GM21717 (cell line): ENCODE results near the gene CSMD2.
A peak's percentile ranks its signal among the peaks of the same experiment; 100 is the strongest.

Experiments
- ATAC-seq: cut with Tn5 transposase; IDR thresholded peaks from one replicate; pipeline ENCODE4 v1.9.1; 2021; ENCODE audit warnings: mild to moderate bottlenecking, moderate library complexity; ENCODE audit not compliant: unreplicated experiment

Gene CSMD2

DNA sequence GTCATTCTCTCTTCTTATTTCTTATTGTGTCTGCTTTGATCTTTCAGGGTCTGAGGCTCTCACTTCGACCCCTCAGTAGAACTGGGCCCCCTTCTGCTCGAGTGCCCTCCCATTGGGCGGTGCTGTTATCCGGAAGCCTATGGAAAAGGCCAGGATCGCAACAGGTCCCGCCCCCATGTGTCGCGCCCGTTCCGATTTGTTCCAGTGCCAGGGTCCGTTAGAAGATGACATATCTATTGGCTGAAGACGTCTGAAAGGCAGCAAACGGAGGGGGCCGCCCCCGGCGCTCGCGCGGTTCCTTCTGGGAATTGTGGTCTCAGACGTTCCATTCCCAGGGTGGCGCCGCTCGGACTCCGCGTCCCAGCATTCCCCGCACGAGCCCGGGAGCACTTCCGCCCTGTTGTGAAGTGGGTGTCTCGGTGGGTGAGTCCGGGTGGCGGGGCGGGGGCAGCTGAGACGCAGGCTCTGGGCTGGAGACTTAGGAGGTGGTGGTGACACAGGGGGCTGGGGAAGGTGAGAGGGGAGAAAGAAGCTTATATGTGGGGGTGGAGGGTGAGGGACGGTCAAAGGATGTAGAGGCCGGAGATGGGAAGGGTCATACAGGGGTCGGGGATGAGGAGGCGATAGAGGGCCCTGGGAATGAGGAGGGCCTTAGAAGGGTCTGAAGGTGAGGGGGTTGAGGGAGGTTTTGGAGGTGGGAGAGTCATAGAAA, 692.6 kb downstream of the CSMD2 start, which contains the start of gene ZSCAN20:
Gene ZSCAN20, plus strand, starts transcription at position 377 of the 712 bp plus-strand sequence. CDS start 6,644 bp downstream, outside the sequence.
- peak; percentile 95 for ATAC-seq

DNA sequence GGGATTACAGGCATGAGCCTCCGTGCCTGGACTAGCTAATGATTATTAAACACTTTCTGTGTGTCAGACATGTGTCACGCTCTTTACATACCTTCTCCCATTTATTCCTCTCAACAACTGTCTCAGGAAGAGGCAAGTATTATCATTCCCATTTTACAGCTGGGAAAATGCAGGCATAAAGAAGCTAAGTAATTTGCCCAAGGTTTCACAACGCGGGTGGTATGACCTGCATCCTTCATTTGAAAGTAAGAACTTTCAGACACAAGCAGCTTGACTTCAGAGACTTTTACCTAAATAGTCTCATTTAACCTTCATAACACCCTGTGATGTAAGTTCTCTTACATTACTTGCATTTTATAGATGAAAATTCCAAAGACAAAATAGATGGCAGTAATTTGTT, 693.6 kb downstream of the CSMD2 start:
- ATAC-seq, result no peak

DNA sequence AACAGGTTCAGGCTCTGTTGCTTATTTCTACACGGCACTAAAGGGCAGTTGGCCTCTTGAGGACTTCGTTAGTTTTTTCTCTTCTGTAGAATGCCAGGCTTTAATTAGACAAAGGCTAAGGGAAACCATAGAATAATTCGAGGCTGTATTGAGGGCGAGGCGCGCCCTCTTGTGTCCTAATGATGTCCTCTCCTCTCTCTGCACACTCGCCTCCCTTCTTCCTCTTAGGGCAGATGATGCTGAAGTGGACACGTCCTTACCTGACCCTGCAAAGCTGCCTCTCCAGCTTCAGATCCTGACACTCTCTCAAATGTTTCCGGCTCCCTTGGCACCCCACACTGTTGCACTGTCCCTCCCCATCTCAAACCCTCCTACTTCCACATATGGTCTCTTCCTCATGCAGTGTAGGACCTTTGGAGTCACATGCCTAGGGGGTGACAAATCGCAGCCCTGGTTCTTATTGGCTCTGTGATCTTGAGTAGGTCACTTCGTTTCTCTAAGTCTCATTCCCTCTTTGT, 694.5 kb downstream of the CSMD2 start:
- ATAC-seq, result peak; percentile 50

DNA sequence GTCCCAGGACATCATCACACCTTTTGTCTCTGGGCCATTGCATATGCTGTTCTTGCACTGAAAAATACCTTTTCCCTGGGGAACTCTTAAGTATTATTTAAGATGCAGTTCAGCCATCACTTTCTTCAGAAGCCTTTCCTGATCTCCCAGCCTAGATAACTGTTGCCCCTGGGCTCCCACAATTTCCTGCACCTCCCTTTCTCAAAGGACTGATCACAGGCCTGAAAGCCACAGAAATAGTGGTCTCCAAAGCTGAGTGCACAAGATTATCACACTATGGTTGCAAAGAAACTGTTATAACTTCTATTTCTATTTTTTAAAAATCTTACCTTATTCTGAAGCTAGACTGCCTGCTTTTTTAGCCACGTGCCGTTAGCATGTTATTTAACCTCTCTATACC, 695.3 kb downstream of the CSMD2 start:
- no peak for ATAC-seq

DNA sequence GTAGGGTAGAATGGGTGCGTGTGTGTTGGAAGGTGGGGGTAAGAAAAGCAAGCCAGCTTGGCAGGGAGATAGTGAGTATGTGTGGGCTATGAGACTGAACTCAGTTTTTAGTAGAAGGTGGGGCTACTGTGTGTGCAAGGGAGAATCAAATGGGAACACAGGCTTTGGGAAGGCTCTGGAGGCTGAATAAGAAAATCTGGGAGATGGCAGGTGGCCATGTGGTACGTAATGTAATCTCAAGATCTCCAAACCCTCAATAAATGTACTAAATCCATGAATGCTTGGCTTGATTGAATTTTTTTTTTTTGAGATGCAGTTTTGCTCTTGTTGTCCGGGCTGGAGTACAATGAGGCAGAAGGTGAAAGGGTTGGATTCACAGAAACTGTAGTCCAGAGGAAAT, 696.1 kb downstream of the CSMD2 start:
- ATAC-seq, result no peak

DNA sequence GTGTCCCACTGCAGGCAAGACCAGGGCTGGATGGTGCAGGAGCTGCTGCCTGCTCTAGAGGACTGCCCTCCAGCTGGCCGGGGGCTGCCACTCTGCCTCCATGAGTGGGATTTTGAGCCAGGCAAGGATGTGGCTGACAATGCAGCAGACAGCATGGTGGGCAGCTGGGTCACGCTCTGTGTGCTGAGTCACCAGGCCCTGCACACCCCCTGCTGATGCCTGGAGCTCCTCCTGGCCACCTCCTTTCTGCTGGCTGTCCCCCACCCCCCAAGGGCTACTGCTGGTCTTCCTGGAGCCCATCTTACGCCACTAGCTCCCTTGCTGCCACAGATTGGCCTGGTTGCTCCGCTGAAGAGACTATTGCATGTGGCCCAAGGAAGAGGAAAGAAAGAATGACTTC, 696.5 kb downstream of the CSMD2 start:
- ATAC-seq, result no peak

DNA sequence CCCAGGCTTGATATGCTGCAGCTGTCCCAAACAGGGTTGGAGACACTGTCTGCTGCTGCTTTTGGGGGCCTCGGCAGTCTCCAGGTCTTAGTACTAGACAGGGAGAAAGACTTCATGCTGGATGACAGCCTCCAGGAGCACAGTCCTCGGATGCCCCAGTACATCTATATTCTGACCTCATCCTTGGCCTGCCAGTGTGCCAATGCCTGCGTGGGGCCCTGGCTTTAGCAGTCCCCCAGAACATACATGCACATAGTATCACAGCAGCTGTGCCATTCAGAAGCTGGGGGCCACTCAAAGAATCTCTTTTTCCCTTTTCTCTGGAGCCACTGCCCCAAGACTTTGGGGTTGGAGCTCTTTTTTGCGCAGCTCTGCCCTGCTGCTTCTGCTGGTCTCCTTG, 697.0 kb downstream of the CSMD2 start:
- no peak for ATAC-seq

DNA sequence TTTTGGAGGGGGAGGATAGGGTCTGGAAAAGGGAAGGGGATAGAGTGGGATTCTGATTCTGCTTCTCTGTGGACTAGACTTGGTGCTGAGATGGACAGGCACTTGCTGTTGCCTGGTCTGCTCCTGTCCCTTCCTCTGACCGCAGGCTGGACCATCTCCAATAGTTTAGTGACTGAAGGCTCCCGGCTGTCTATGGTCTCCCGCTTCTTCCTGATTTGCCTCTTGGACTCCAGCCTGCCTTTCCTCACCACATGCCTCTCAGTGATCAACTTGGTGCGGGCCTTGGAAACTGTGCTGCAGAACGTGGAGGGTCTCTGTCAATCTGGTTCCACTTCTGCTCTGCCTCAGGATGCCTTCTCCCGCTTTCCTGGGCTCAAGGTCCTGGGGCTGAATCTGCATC, 698.9 kb downstream of the CSMD2 start:
- no peak for ATAC-seq

DNA sequence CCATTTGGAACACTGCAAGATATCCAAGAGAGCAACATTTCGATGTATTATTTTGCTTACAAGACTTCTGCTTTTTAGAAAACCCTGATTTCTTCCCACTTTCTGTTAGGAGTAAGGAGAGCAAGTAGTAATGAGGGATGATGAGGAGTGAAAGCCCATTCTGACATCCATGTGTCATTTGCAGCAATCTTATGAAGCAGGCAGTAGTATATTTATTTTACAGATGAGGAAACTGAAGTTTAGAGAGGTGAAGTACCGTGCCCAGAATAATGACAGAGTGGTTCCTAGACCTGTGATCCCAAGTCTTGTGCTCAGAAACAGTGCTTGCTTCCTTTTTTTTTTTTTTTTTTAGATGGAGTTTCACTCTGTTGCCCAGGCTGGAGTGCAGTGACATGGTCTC, 699.7 kb downstream of the CSMD2 start:
- ATAC-seq, result no peak

DNA sequence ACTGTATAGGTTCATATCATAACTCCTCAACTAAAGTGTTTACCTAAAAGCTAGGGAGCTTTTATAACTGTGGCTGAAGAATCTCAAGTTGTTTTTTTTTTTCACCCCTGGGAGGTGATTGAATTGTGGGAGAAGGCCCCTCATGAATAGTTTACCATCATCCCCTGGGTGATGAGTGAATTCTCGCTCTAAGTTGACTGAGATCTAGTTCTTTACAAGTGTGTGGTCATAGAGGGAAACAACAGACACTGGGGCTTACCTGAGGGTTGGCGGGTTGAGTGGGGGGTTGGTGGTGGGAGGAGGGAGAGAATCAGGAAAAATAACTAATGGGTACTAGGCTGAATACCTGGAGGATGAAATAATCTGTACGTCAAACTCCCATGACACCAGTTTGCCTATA, 700.5 kb downstream of the CSMD2 start:
- no peak for ATAC-seq
